Heart left ventricle (tissue), 16 donors: ENCODE measurements around the gene ADCY3. TPM values are rescaled to one million over a fixed set of nuclear protein-coding genes. Genes with fewer than 3 reads are reported as not detected.

Experiments
- ATAC-seq, 4 donors: fragments of 200-7000 bp; cut with Tn5 transposase; one replicate each; pipeline ENCODE4 v1.9.1; 2020 to 2022; ENCODE audit warnings: moderate library complexity in 4 of 4, mild to moderate bottlenecking in 3 of 4, moderate number of reproducible peaks in 1 of 4
- DNase-seq, 5 donors: peaks; one replicate each; pipeline ENCODE4 v3.0.0-alpha.2; 2020
- H3K27ac ChIP-seq, 12 donors: fragments of 200-600 bp; sonication (generic) in 4 of 12; one replicate each; pipeline versions ENCODE4 v1.5.0 to v1.8.0; 2016 to 2022; ENCODE audit warnings: mild to moderate bottlenecking in 2 of 12
- H3K27me3 ChIP-seq, 9 donors: fragments of 200-600 bp; sonication (generic) in 2 of 9; one replicate each; pipeline versions ENCODE4 v1.5.1 to v1.8.0; 2016 to 2022; ENCODE audit warnings: mild to moderate bottlenecking in 3 of 9
- H3K36me3 ChIP-seq, 9 donors: fragments of 200-600 bp; sonication (generic) in 2 of 9; one replicate each; pipeline versions ENCODE4 v1.5.0 to v1.8.0; 2018 to 2022; ENCODE audit warnings: mild to moderate bottlenecking in 2 of 9
- H3K4me1 ChIP-seq, 12 donors: fragments of 200-600 bp; sonication (generic) in 4 of 12; one replicate each; pipeline versions ENCODE4 v1.5.0 to v1.8.0; 2016 to 2022; ENCODE audit warnings: mild to moderate bottlenecking in 3 of 12
- H3K4me3 ChIP-seq, 12 donors: fragments of 200-600 bp; sonication (generic) in 4 of 12; one replicate each; pipeline versions ENCODE4 v1.5.0 to v1.8.0; 2017 to 2022; ENCODE audit warnings: mild to moderate bottlenecking in 9 of 12, moderate library complexity in 4 of 12
- H3K9me3 ChIP-seq, 12 donors: fragments of 200-600 bp; sonication (generic) in 4 of 12; one replicate each; pipeline versions ENCODE4 v1.5.0 to v1.8.0; 2016 to 2022; ENCODE audit warnings: mild to moderate bottlenecking in 1 of 12
- CTCF ChIP-seq, 12 donors: fragments of 200-600 bp; sonication (generic) in 4 of 12; IDR thresholded peaks; one replicate each; pipeline versions ENCODE4 v1.5.0 to v1.8.0; 2018 to 2022; ENCODE audit warnings: antibody characterized with exemption in 12 of 12, mild to moderate bottlenecking in 5 of 12
- POLR2A ChIP-seq, 2 donors: fragments of 450-650 bp; IDR thresholded peaks; one replicate each; pipeline ENCODE4 v1.6.1; 2017; ENCODE audit warnings: antibody characterized with exemption in 2 of 2, mild to moderate bottlenecking in 2 of 2, moderate library complexity in 2 of 2
- WGBS, 4 donors: extraction: QIAGEN DNeasy Blood & Tissue Kit in 2 of 4; methylation state at CpG; one replicate each; pipeline versions ENCODE4 v1.1.5 to v1.1.7; 2013 to 2018; 5-methylcytosine and 5-hydroxymethylcytosine counted together
- intact Hi-C, 10 donors: fragments of 100-400 bp; cut with DNase I; formaldehyde crosslinking; loops; one replicate each; pipeline versions ENCODE4 v1.11.1 to v1.14.2; 2022
- polyA plus RNA-seq, 2 donors: library from polyadenylated mRNA; stranded (reverse); fragments of 200-250 nt; gene quantifications; one replicate each; pipeline ENCODE4 v1.2.3, GENCODE V29; 2013
- total RNA-seq, 9 donors: library from RNA; depleted of rRNA in 2 of 9; stranded (reverse); fragments of >200 nt in 2 of 9; fragmentation: NEBNext Ultra II Directional in 3 of 9; extraction: Animal tissue kit (Norgen Biotek cat#: 25700) in 3 of 9; gene quantifications; one replicate each; pipeline versions ENCODE4 v1.1.0 to v1.2.4, GENCODE V29; 2016 to 2023
- donor health status: ischemic (EF 13 %, LVEDD 7.1; RV severe dilation, severe dysfunction).
- donor health status: healthy with polysubstance abuse.
- donor health status: DM: no; HTN: yes; CAD: no.
- donor health status: DM: no; HTN: no; CAD: no.
- donor health status: ischemic (EF 25% LVEDD 6.9; RV normal size, moderate dysfunction).
- donor health status: ischemic (EF 25% LVEDD 5.7; RV mildly dilated, moderate dysfunction).
- donor health status: healthy.
- donor health status: DM: yes; HTN: yes; CAD: no.
- donor health status: ischemic (EF 35%, LVEDD 5.7; RV mildly dilated, moderate dysfunction).
- donor health status: nonischemic (EF 11% LVEDD 7.7; RV severe dilation, severe dysfunction).
- donor health status: DM: yes; HTN: yes; CAD: no.
- donor health status: PGD.
- donor health status: ischemic (EF 29% LVEDD 5.4; RV normal size, mild dysfunction).
- donor health status: nonischemic (EF 23%, LVEDD 6.1; RV moderate dilation, normal function).

The ADCY3 gene
- total and polyA plus RNA-seq, 11 donors = 9.3 to 36.0 (median 14.4) TPM

GRCh38 chr2:24797644-24798043 is 122.4 kb downstream of the ADCY3 start:
- H3K4me3 ChIP-seq = no peak overlapping the region
- intact Hi-C loops = no loop called here
- H3K9me3 ChIP-seq = peaks cover 0 to 6% (median 0%) of the 10 kb centered on the region in 12 donors
- no peak overlapping the region for H3K27ac ChIP-seq
- H3K36me3 ChIP-seq = peaks cover 0 to 6% (median 0%) of the 10 kb centered on the region in 9 donors
- 96 to 98% (median 97%) methylated on average over 2 of the region's 2 CpGs for WGBS, 4 donors
- no peak for DNase-seq
- peaks cover 0 to 17% (median 2%) of the 10 kb centered on the region in 12 donors for H3K4me1 ChIP-seq
- no peaks in the 10 kb centered on the region for H3K27me3 ChIP-seq
- no peak for ATAC-seq
- no peak for TF ChIP-seq CTCF (IDR thresholded peaks at IDR 0.05)
- TF ChIP-seq POLR2A (IDR thresholded peaks at IDR 0.05) = no peak

- no peak for TF ChIP-seq POLR2A (IDR thresholded peaks at IDR 0.05)
- no peak for TF ChIP-seq CTCF (IDR thresholded peaks at IDR 0.05)
- H3K27ac ChIP-seq = peak overlapping the region in 5 of 12 donors; percentile 90 to 100 (median 97)
- 3 to 6% (median 6%) methylated on average over 10 to 14 of the region's 14 CpGs for WGBS, 4 donors
- H3K27me3 ChIP-seq = no peaks in the 10 kb centered on the region
- peak overlapping the region; percentile 30 to 97 (median 74) for H3K4me3 ChIP-seq
- H3K9me3 ChIP-seq = no peaks in the 10 kb centered on the region
- H3K36me3 ChIP-seq = peaks cover 0 to 14% (median 5%) of the 10 kb centered on the region in 9 donors
- peaks cover 0 to 25% (median 5%) of the 10 kb centered on the region in 12 donors for H3K4me1 ChIP-seq
- ATAC-seq = no peak
- no peak for DNase-seq
- intact Hi-C loops = loop anchor here in 2 of 10 donors (2.0 to 5.0 kb wide), 4 partner anchors 33 to 303 kb away; partner anchors contain the start of genes NCOA1 (in 2 of the 2) and DNAJC27 (in 1 of the 2)
These were observed 126.1 kb downstream of the ADCY3 start for GRCh38 chr2:24793761-24794435.

GRCh38 chr2:24792874-24793760 is 126.9 kb downstream of the ADCY3 start, which contains the start of the genes CENPO and PTRHD1:
Gene CENPO, plus strand, starts transcription at chr2:24793425. Its CDS starts 495 bp downstream, at chr2:24793920.
Gene PTRHD1, minus strand, starts transcription at chr2:24793391. Its CDS starts 14 bp downstream, at chr2:24793377.
- Histone ChIP-seq H3K27ac (peak within 1 kb of the TSS; percentile 90 to 100 (median 98)), H3K27me3 (no peaks in the 10 kb centered on the region), H3K36me3 (peaks cover 0 to 14% (median 5%) of the 10 kb centered on the region in 9 donors), H3K4me1 (peaks cover 0 to 25% (median 5%) of the 10 kb centered on the region in 12 donors), H3K9me3 (no peaks in the 10 kb centered on the region), H3K4me3 (peak within 1 kb of the TSS; percentile 30 to 97 (median 74))
- peak; percentile 95 to 98 (median 97) for DNase-seq
- 0 to 1% (median 0%) methylated on average over 26 to 74 of the region's 74 CpGs for WGBS, 4 donors
- peak; percentile 98 to 99 (median 99) for ATAC-seq
- TF ChIP-seq CTCF (IDR thresholded peaks at IDR 0.05) = peak; percentile 40 to 73 (median 62)
- TF ChIP-seq POLR2A (IDR thresholded peaks at IDR 0.05) = peak in 1 of 2 donors; percentile 62
- intact Hi-C loops = loop anchor here in 2 of 10 donors (2.0 to 5.0 kb wide), 4 partner anchors 34 to 302 kb away; partner anchors contain the start of genes NCOA1 (in 2 of the 2) and DNAJC27 (in 1 of the 2)
